GM23338 (cell line): ENCODE measurements around the gene PASK. TPM values are rescaled to one million over a fixed set of nuclear protein-coding genes. Genes with fewer than 3 reads are reported as not detected.

Experiments used
- ATAC-seq: fragments of 200-7000 bp; cut with Tn5 transposase; 3 replicates; pipeline ENCODE4 v1.9.1; 2020
- DNase-seq: peaks from one replicate; pipeline ENCODE4 v3.0.0-alpha.2; 2015; ENCODE audit warnings: low spot score
- H2AFZ ChIP-seq: fragments of 200-600 bp; sonication (generic); 2 replicates; pipeline ENCODE4 v1.8.0; 2016; ENCODE audit warnings: antibody characterized with exemption, mild to moderate bottlenecking, moderate library complexity
- H3F3A ChIP-seq: fragments of 200-600 bp; sonication (generic); replicated peaks from 2 replicates; pipeline ENCODE4 v1.8.0; 2017; ENCODE audit warnings: antibody characterized with exemption, mixed run types, low read depth
- H3K27ac ChIP-seq: fragments of 200-600 bp; sonication (generic); 2 replicates; pipeline ENCODE4 v1.6.1; 2016; ENCODE audit warnings: low read depth
- H3K27me3 ChIP-seq: fragments of 200-600 bp; sonication (generic); 2 replicates; pipeline ENCODE4 v1.8.0; 2016; ENCODE audit warnings: mild to moderate bottlenecking, mixed run types, moderate library complexity; ENCODE audit not compliant: insufficient read depth
- H3K36me3 ChIP-seq: fragments of 200-600 bp; sonication (generic); 2 replicates; pipeline ENCODE4 v1.8.0; 2016; ENCODE audit warnings: mild to moderate bottlenecking; ENCODE audit not compliant: insufficient read depth
- H3K4me1 ChIP-seq: fragments of 200-600 bp; sonication (generic); 2 replicates; pipeline ENCODE4 v1.8.0; 2016; ENCODE audit warnings: mild to moderate bottlenecking, moderate library complexity; ENCODE audit not compliant: insufficient read depth
- H3K4me2 ChIP-seq: fragments of 200-600 bp; sonication (generic); 2 replicates; pipeline ENCODE4 v1.7.1; 2017; ENCODE audit warnings: mixed run types
- H3K4me3 ChIP-seq: fragments of 200-600 bp; sonication (generic); 2 replicates; pipeline ENCODE4 v1.6.1; 2016; ENCODE audit warnings: mixed run types
- H3K79me2 ChIP-seq: fragments of 200-600 bp; sonication (generic); replicated peaks from 2 replicates; pipeline ENCODE4 v1.8.0; 2017; ENCODE audit warnings: mild to moderate bottlenecking; ENCODE audit not compliant: insufficient read depth
- H3K9me2 ChIP-seq: fragments of 200-600 bp; sonication (generic); 2 replicates; pipeline ENCODE4 v1.8.0; 2017; ENCODE audit not compliant: insufficient read depth
- H4K20me1 ChIP-seq: fragments of 200-600 bp; sonication (generic); replicated peaks from 2 replicates; pipeline ENCODE4 v1.8.0; 2017; ENCODE audit warnings: mild to moderate bottlenecking; ENCODE audit not compliant: insufficient read depth
- H3K27ac Mint-ChIP-seq: 2 replicates; pipeline ENCODE4 v1.8.0; 2020; ENCODE audit warnings: inconsistent platforms, mild to moderate bottlenecking, moderate library complexity, mixed read lengths
- H3K27me3 Mint-ChIP-seq: 3 replicates; pipeline ENCODE4 v1.8.0; 2022; ENCODE audit warnings: low read depth, mild to moderate bottlenecking, moderate library complexity, mixed read lengths, inconsistent platforms; ENCODE audit not compliant: insufficient read depth, poor library complexity
- H3K36me3 Mint-ChIP-seq: 3 replicates; pipeline ENCODE4 v1.8.0; 2021; ENCODE audit warnings: low read depth, mild to moderate bottlenecking, inconsistent platforms, moderate library complexity, mixed read lengths
- H3K4me1 Mint-ChIP-seq: 3 replicates; pipeline ENCODE4 v1.8.0; 2020; ENCODE audit warnings: mild to moderate bottlenecking, inconsistent platforms, mixed read lengths
- H3K4me3 Mint-ChIP-seq: 3 replicates; pipeline ENCODE4 v1.8.0; 2021; ENCODE audit warnings: moderate library complexity, mild to moderate bottlenecking, inconsistent platforms, mixed read lengths
- H3K9me3 Mint-ChIP-seq: 3 replicates; pipeline ENCODE4 v1.8.0; 2020; ENCODE audit warnings: moderate library complexity, mild to moderate bottlenecking, inconsistent platforms, mixed read lengths
- CREB1 ChIP-seq: fragments of 250-450 bp; sonication (Bioruptor Pico); IDR thresholded peaks from 2 replicates; pipeline ENCODE4 v1.5.0; 2020; ENCODE audit warnings: low read depth, mild to moderate bottlenecking, moderate library complexity
- CTCF ChIP-seq, 2 experiments: fragments of 200-600 bp in 1 of 2; sonication (generic) in 1 of 2; conservative IDR thresholded peaks; 2 replicates each; pipeline versions ENCODE4 v1.5.1 to v1.6.1; 2016 to 2017; ENCODE audit warnings: antibody characterized with exemption in 2 of 2, low read depth in 2 of 2, mild to moderate bottlenecking in 2 of 2, moderate library complexity in 1 of 2
- EZH2 ChIP-seq: fragments of 200-600 bp; sonication (generic); IDR thresholded peaks from one replicate; pipeline ENCODE4 v1.8.0; 2017; ENCODE audit warnings: antibody characterized with exemption, mild to moderate bottlenecking, low read depth; ENCODE audit not compliant: unreplicated experiment
- POLR2AphosphoS5 ChIP-seq: IDR thresholded peaks from 2 replicates; pipeline ENCODE4 v1.6.1; 2016; ENCODE audit warnings: antibody characterized with exemption, low read depth
- STAT1 ChIP-seq: IDR thresholded peaks from one replicate; pipeline ENCODE4 v1.6.1; 2016; ENCODE audit warnings: antibody characterized with exemption; ENCODE audit not compliant: unreplicated experiment
- ZNF114 ChIP-seq: fragments of 250-450 bp; sonication (Bioruptor Pico); IDR thresholded peaks from 2 replicates; pipeline ENCODE4 v1.5.0; 2020; ENCODE audit warnings: mild to moderate bottlenecking, moderate library complexity
- ZNF331 ChIP-seq: fragments of 250-450 bp; sonication (Bioruptor Pico); IDR thresholded peaks from 2 replicates; pipeline ENCODE4 v1.5.0; 2020; ENCODE audit warnings: low read depth, mild to moderate bottlenecking, moderate library complexity
- ZNF462 ChIP-seq: fragments of 250-450 bp; sonication (Bioruptor Pico); IDR thresholded peaks from 2 replicates; pipeline ENCODE4 v1.5.0; 2020; ENCODE audit warnings: mild to moderate bottlenecking, moderate library complexity
- polyA plus RNA-seq: library from polyadenylated mRNA; unstranded; fragments of >200 nt; fragmentation: Nextera tagmentation; extraction: Ambion mirVana; gene quantifications from 2 replicates; pipeline ENCODE4 v1.2.1, GENCODE V29; 2016
- total RNA-seq: library from RNA; depleted of rRNA; stranded (reverse); fragments of >200 nt; shearing (Covaris generic); gene quantifications from 2 replicates; pipeline ENCODE4 v1.2.3, GENCODE V29; 2014

The PASK gene
- total and polyA plus RNA-seq, 2 experiments from 2014 or later, result 12.5 to 38.4 TPM

- H3K4me3 Mint-ChIP-seq, result no peak overlapping the region
- no peak for DNase-seq
- H3K4me1 ChIP-seq, result no peaks in the 10 kb centered on the region
Measured at GRCh38 chr2:241193271-241193670, 44.0 kb upstream of the PASK start.

More at GRCh38 chr2:241193271-241193670, 44.0 kb upstream of the PASK start:
- Histone ChIP-seq H2AFZ (no peak overlapping the region), H4K20me1 (no peaks in the 10 kb centered on the region), H3K4me3 (no peak overlapping the region), H3K79me2 (no peaks in the 10 kb centered on the region), H3K27ac (no peak overlapping the region), H3K4me2 (no peak overlapping the region), H3K9me2 (no peaks in the 10 kb centered on the region), H3F3A (no peaks in the 10 kb centered on the region), H3K36me3 (no peaks in the 10 kb centered on the region), H3K27me3 (no peaks in the 10 kb centered on the region)
- no peaks in the 10 kb centered on the region for H3K36me3 Mint-ChIP-seq
- no peak for ATAC-seq
- no peak overlapping the region for H3K27ac Mint-ChIP-seq
- H3K4me1 Mint-ChIP-seq, result no peaks in the 10 kb centered on the region; the same call in 2 of the 3 replicates
- no peaks in the 10 kb centered on the region; the same call in 2 of the 3 replicates for H3K9me3 Mint-ChIP-seq
- no peak for TF ChIP-seq CTCF (conservative IDR thresholded peaks at IDR 0.05; ENCODE audit: low read depth in 2 of 2)
- no peak for TF ChIP-seq ZNF331 (CRISPR knock-in tag)
- TF ChIP-seq EZH2, result no peak
- TF ChIP-seq POLR2AphosphoS5, result no peak
- no peak for TF ChIP-seq STAT1
- no peak for TF ChIP-seq CREB1 (CRISPR knock-in tag)
- TF ChIP-seq ZNF114 (CRISPR knock-in tag), result no peak
- no peak for TF ChIP-seq ZNF462 (CRISPR knock-in tag)
- peaks cover 6% of the 10 kb centered on the region for H3K27me3 Mint-ChIP-seq
